ENCODE data around the gene MEGF8. TPM values are rescaled to one million over a fixed set of nuclear protein-coding genes. Genes with fewer than 3 reads are reported as not detected.

MEGF8 gene
- total RNA-seq, 1 donor from 2014 or later, result 49.5 TPM

GRCh38 chr19:42350417-42350816 is 25.0 kb downstream of the MEGF8 start:
- no peak for DNase-seq (ENCODE audit: low spot score)
- H3K27ac Mint-ChIP-seq (ENCODE audit: unreplicated experiment), result no peak overlapping the region
- H3K4me3 Mint-ChIP-seq (ENCODE audit: unreplicated experiment), result no peak overlapping the region
- no peaks in the 10 kb centered on the region for H3K9me3 Mint-ChIP-seq (ENCODE audit: low read depth)
- H3K27me3 Mint-ChIP-seq (ENCODE audit: low read depth), result no peaks in the 10 kb centered on the region
- TF ChIP-seq, protein P1, sequence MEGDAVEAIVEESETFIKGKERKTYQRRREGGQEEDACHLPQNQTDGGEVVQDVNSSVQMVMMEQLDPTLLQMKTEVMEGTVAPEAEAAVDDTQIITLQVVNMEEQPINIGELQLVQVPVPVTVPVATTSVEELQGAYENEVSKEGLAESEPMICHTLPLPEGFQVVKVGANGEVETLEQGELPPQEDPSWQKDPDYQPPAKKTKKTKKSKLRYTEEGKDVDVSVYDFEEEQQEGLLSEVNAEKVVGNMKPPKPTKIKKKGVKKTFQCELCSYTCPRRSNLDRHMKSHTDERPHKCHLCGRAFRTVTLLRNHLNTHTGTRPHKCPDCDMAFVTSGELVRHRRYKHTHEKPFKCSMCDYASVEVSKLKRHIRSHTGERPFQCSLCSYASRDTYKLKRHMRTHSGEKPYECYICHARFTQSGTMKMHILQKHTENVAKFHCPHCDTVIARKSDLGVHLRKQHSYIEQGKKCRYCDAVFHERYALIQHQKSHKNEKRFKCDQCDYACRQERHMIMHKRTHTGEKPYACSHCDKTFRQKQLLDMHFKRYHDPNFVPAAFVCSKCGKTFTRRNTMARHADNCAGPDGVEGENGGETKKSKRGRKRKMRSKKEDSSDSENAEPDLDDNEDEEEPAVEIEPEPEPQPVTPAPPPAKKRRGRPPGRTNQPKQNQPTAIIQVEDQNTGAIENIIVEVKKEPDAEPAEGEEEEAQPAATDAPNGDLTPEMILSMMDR (IDR thresholded peaks at IDR 0.05), result no peak
- peaks cover under 1% of the 10 kb centered on the region for H3K4me1 Mint-ChIP-seq (ENCODE audit: low read depth)
- H3K36me3 Mint-ChIP-seq (ENCODE audit: low read depth), result peaks cover 20% of the 10 kb centered on the region

GRCh38 chr19:42351079-42351735 is 25.8 kb downstream of the MEGF8 start:
- no peak overlapping the region for H3K4me3 Mint-ChIP-seq (ENCODE audit: unreplicated experiment)
- H3K9me3 Mint-ChIP-seq (ENCODE audit: low read depth), result no peaks in the 10 kb centered on the region
- H3K27me3 Mint-ChIP-seq (ENCODE audit: low read depth), result no peaks in the 10 kb centered on the region
- no peaks in the 10 kb centered on the region for H3K4me1 Mint-ChIP-seq (ENCODE audit: low read depth)
- no peak for DNase-seq (ENCODE audit: low spot score)
- TF ChIP-seq, protein P1 (IDR thresholded peaks at IDR 0.05), result no peak
- no peak overlapping the region for H3K27ac Mint-ChIP-seq (ENCODE audit: unreplicated experiment)
- peaks cover 20% of the 10 kb centered on the region for H3K36me3 Mint-ChIP-seq (ENCODE audit: low read depth)

DNA sequence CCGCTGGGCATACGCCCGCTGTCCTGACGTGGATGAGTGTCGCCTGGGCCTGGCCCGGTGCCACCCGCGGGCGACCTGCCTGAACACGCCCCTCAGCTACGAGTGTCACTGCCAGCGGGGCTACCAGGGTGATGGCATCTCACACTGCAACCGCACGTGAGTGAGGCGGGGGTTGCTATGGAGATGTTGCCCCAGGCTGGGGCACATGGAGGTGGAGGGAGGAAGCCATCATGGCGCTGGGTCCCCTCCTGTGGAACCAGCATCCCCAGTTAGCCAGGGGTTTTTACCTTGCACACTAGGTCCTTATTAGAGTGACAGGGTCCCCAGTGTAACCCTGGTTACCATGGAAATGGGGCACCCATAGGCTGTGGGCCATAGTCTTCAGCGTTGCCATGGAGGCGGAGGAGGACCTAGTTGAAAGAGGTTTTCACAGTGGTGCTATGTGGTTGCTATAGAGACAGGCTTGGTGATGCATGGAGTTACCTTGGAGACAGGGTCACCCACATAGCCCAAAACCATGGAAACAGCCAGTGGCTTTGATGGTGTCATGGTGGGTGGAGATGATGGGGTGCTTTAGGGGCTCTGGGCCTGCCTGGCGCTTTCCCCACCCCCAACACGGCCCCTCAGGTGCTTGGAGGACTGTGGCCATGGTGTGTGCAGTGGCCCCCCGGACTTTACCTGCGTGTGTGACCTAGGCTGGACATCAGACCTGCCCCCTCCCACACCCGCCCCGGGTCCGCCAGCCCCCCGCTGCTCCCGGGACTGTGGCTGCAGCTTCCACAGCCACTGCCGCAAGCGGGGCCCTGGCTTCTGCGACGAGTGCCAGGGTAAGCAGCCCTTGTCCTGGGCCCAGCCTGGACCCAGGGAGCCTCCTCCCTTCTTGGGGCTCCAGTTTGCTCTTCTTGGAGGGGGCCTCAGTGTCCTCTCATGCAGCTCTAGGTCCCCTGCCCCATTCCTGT is 27.1 kb downstream of the MEGF8 start:
- no peak overlapping the region for H3K4me3 Mint-ChIP-seq (ENCODE audit: unreplicated experiment)
- TF ChIP-seq, protein P1 (IDR thresholded peaks at IDR 0.05), result no peak
- H3K9me3 Mint-ChIP-seq (ENCODE audit: low read depth), result no peaks in the 10 kb centered on the region
- H3K36me3 Mint-ChIP-seq (ENCODE audit: low read depth), result peaks cover 18% of the 10 kb centered on the region
- H3K4me1 Mint-ChIP-seq (ENCODE audit: low read depth), result no peaks in the 10 kb centered on the region
- H3K27ac Mint-ChIP-seq (ENCODE audit: unreplicated experiment), result no peak overlapping the region
- DNase-seq (ENCODE audit: low spot score), result no peak
- H3K27me3 Mint-ChIP-seq (ENCODE audit: low read depth), result no peaks in the 10 kb centered on the region

- TF ChIP-seq, protein P1 (IDR thresholded peaks at IDR 0.05), result no peak
- DNase-seq (ENCODE audit: low spot score), result no peak
- H3K9me3 Mint-ChIP-seq (ENCODE audit: low read depth), result no peaks in the 10 kb centered on the region
- no peaks in the 10 kb centered on the region for H3K4me1 Mint-ChIP-seq (ENCODE audit: low read depth)
- H3K27ac Mint-ChIP-seq (ENCODE audit: unreplicated experiment), result no peak overlapping the region
- no peaks in the 10 kb centered on the region for H3K27me3 Mint-ChIP-seq (ENCODE audit: low read depth)
- no peak overlapping the region for H3K4me3 Mint-ChIP-seq (ENCODE audit: unreplicated experiment)
- H3K36me3 Mint-ChIP-seq (ENCODE audit: low read depth), result peaks cover 20% of the 10 kb centered on the region
These were observed 28.0 kb downstream of the MEGF8 start for GRCh38 chr19:42353341-42354015.

DNA sequence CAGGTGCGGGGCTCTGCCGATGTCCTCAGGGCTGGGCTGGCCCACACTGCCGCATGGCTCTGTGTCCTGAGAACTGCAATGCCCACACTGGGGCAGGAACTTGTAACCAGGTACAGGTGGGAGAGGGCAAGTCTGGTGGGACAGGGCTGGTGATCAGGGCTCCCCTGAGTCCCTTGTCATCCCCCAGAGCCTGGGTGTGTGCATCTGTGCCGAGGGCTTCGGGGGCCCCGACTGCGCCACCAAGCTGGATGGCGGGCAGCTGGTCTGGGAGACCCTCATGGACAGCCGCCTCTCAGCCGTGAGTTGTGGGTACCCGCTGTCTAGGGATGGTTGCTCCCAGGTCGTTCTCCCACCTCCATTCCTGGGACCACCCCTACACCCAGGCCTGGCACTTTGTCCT is 30.5 kb downstream of the MEGF8 start:
- no peak overlapping the region for H3K27ac Mint-ChIP-seq (ENCODE audit: unreplicated experiment)
- no peaks in the 10 kb centered on the region for H3K27me3 Mint-ChIP-seq (ENCODE audit: low read depth)
- H3K9me3 Mint-ChIP-seq (ENCODE audit: low read depth), result no peaks in the 10 kb centered on the region
- H3K4me3 Mint-ChIP-seq (ENCODE audit: unreplicated experiment), result no peak overlapping the region
- DNase-seq (ENCODE audit: low spot score), result no peak
- TF ChIP-seq, protein P1 (IDR thresholded peaks at IDR 0.05), result no peak
- H3K36me3 Mint-ChIP-seq (ENCODE audit: low read depth), result peaks cover 16% of the 10 kb centered on the region
- H3K4me1 Mint-ChIP-seq (ENCODE audit: low read depth), result peaks cover 2% of the 10 kb centered on the region

Data from chondrocyte (in vitro differentiated cells).